Ishikawa (cell line): Measurements from ENCODE around the gene ARNT2.

ENCODE experiments used
- CEBPB ChIP-seq: IDR thresholded peaks from 2 replicates; pipeline ENCODE4 v1.6.1; 2012
- CREB1 ChIP-seq: IDR thresholded peaks from 2 replicates; pipeline ENCODE4 v1.6.1; 2012; ENCODE audit warnings: low read depth
- EGR1 ChIP-seq: IDR thresholded peaks from 2 replicates; pipeline ENCODE4 v1.6.1; 2012
- EP300 ChIP-seq: IDR thresholded peaks from 2 replicates; pipeline ENCODE4 v1.6.1; 2012; ENCODE audit warnings: borderline replicate concordance
- FOXM1 ChIP-seq: IDR thresholded peaks from 2 replicates; pipeline ENCODE4 v1.6.1; 2012; ENCODE audit warnings: low read depth, borderline replicate concordance
- NFIC ChIP-seq: IDR thresholded peaks from 2 replicates; pipeline ENCODE4 v1.6.1; 2012
- RAD21 ChIP-seq: IDR thresholded peaks from 2 replicates; pipeline ENCODE4 v1.6.1; 2012; ENCODE audit warnings: low read depth
- TAF1 ChIP-seq: IDR thresholded peaks from 2 replicates; pipeline ENCODE4 v1.6.1; 2012; ENCODE audit warnings: low read depth, mild to moderate bottlenecking
- TCF12 ChIP-seq: IDR thresholded peaks from 2 replicates; pipeline ENCODE4 v1.6.1; 2012; ENCODE audit warnings: low read depth
- TEAD4 ChIP-seq: IDR thresholded peaks from 2 replicates; pipeline ENCODE4 v1.6.1; 2012
- USF1 ChIP-seq: IDR thresholded peaks from 2 replicates; pipeline ENCODE4 v1.6.1; 2012
- YY1 ChIP-seq: IDR thresholded peaks from 2 replicates; pipeline ENCODE4 v1.6.1; 2012; ENCODE audit warnings: low read depth
- ZBTB7A ChIP-seq: IDR thresholded peaks from 2 replicates; pipeline ENCODE4 v1.6.1; 2012; ENCODE audit warnings: low read depth
- TF ChIP-seq, protein P1 (sequence below): IDR thresholded peaks from 2 replicates; pipeline ENCODE4 v1.6.1; 2012; ENCODE audit warnings: low read depth, mild to moderate bottlenecking
- TF ChIP-seq, protein P2 (sequence below): IDR thresholded peaks from 2 replicates; pipeline ENCODE4 v1.6.1; 2012

ARNT2 gene

DNA sequence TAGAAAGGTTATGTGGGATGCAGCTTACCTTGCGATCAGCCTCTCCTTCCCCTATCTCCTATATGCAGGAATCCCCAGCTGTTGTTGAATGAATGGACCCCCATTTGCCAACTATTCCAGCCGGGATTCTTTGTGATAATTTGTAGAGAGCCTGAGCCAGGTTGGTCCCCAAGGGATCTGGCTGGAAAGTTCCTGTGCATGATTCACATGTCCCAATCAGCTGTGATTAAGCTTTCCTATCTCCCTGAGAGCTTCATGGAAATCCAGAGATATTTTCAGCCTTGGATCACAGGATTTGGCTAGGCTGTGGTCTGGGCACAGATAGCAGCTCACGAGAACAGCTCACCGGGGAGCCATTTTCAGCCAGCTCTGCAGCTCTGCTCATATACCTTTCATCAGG is 76.7 kb downstream of the ARNT2 start:
- TF ChIP-seq ZBTB7A, result no peak
- TF ChIP-seq TEAD4, result no peak

GRCh38 chr15:80482696-80483095 is 78.5 kb downstream of the ARNT2 start:
- TF ChIP-seq EP300 (no peak), CEBPB (no peak), YY1 (no peak), TAF1 (no peak), FOXM1 (no peak)
- TF ChIP-seq, protein P1, sequence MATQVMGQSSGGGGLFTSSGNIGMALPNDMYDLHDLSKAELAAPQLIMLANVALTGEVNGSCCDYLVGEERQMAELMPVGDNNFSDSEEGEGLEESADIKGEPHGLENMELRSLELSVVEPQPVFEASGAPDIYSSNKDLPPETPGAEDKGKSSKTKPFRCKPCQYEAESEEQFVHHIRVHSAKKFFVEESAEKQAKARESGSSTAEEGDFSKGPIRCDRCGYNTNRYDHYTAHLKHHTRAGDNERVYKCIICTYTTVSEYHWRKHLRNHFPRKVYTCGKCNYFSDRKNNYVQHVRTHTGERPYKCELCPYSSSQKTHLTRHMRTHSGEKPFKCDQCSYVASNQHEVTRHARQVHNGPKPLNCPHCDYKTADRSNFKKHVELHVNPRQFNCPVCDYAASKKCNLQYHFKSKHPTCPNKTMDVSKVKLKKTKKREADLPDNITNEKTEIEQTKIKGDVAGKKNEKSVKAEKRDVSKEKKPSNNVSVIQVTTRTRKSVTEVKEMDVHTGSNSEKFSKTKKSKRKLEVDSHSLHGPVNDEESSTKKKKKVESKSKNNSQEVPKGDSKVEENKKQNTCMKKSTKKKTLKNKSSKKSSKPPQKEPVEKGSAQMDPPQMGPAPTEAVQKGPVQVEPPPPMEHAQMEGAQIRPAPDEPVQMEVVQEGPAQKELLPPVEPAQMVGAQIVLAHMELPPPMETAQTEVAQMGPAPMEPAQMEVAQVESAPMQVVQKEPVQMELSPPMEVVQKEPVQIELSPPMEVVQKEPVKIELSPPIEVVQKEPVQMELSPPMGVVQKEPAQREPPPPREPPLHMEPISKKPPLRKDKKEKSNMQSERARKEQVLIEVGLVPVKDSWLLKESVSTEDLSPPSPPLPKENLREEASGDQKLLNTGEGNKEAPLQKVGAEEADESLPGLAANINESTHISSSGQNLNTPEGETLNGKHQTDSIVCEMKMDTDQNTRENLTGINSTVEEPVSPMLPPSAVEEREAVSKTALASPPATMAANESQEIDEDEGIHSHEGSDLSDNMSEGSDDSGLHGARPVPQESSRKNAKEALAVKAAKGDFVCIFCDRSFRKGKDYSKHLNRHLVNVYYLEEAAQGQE, result no peak

- TF ChIP-seq, protein P1, result no peak
- no peak for TF ChIP-seq EGR1
- no peak for TF ChIP-seq TCF12
- TF ChIP-seq TEAD4, result no peak
- TF ChIP-seq, protein P2, sequence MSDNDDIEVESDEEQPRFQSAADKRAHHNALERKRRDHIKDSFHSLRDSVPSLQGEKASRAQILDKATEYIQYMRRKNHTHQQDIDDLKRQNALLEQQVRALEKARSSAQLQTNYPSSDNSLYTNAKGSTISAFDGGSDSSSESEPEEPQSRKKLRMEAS, result no peak
These were observed 79.6 kb downstream of the ARNT2 start for GRCh38 chr15:80483725-80484161.

- no peak for TF ChIP-seq USF1
- no peak for TF ChIP-seq YY1
- TF ChIP-seq TCF12, result no peak
- TF ChIP-seq TAF1, result no peak
These were observed 80.2 kb downstream of the ARNT2 start for GRCh38 chr15:80484333-80484864.

DNA sequence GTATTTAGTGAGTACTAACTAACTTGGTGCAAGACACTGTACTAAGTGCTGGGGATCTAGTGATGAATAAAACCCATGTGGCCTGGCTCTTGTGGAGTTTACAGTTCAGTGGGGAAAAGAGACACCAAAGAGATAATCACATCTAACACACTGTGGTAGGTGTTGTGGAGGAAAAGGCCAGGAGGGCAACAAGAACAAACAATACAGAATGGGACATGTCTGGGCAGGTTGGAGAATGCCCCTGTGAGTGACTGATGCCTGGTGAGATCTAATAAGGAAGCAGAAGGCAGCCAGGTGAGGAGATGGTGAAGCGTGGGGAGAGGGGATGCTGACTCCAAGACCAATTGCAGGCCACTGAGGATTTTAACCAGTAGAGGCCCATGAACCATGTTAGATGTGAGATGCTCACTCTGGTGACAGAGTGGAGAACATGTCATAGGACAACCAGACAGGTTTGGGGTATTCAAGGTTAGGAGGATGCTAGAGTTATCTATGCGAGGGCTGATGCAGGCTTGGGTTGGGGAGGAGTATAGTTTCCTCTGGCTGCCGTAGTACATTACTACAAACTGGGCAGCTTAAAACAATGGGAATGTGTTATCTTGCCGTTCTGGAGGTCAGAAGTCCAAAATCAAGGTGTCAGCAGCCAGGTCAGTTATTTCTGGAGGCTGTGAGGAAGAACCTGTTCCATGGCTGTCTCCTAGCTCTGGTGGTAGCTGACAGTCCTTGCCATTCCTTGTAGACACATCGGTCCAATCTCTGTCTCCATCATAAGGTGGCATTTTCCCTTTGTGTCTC is 81.4 kb downstream of the ARNT2 start:
- TF ChIP-seq EP300 (no peak), TAF1 (no peak), RAD21 (no peak), EGR1 (no peak), USF1 (no peak), NFIC (no peak), FOXM1 (no peak), YY1 (no peak), ZBTB7A (no peak)

DNA sequence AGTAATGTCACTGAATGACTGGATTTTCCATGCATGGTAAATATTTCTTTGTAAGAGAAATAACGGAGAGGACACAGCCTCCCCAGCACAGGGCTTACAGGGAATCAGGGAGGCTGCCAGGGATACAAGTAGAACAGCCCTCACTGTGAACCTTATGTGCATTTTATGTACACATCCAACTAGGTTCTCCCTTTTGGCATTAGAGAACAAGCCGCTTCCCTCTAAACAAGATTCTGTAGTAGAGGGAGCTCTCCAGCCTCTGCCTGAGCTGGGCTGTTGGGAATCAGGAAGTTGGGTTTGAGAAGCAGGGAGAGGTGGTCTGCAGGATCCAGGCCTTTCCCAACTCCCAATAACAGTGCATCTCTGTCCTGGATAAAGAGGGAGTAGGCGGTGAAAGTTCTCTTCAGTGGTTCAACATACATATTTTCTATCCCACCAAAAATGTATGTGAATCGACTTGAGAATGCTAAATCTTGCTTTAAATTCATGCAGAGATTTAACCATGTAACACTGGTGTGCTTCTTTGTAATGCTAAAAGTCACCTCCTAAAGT is 83.7 kb downstream of the ARNT2 start:
- TF ChIP-seq TAF1 (no peak), TEAD4 (no peak), TCF12 (no peak), FOXM1 (no peak), CREB1 (no peak), EP300 (no peak), RAD21 (no peak), YY1 (no peak), NFIC (no peak)
- TF ChIP-seq, protein P1, result no peak
- TF ChIP-seq, protein P2, result no peak
